GM19035 (cell line): ENCODE results near the gene PRELID2.
"Not testable (repeated sequence)": the region's sequence is repeated elsewhere in the genome, so short reads cannot be mapped to it uniquely, and the experiment has no call there.

Experiments used
- ATAC-seq: cut with Tn5 transposase; IDR thresholded peaks from one replicate; pipeline ENCODE4 v1.9.1; 2021; ENCODE audit not compliant: unreplicated experiment

Gene PRELID2

GRCh38 chr5:145798503-145798902 is 36.6 kb downstream of the PRELID2 start:
- not testable (repeated sequence) for ATAC-seq

GRCh38 chr5:145797336-145797735 is 37.8 kb downstream of the PRELID2 start:
- ATAC-seq, result no peak

DNA sequence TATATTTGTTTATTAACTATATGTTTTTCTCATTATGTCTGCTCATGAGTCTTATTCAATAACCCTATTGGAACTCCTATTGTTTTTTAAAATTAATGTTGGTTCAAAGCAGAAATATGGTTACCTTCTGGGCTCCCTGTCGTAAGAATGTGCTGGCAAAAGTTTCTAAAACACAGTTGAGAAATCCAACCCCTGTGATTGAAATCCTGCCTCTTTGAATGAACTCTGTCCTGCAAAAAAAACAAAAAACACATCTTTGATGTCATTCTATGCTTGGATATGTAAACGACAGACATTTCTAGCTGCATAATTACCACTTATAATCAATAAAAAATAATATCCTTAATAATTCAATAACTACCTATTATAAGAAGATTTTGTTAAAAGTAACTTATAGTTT is 38.8 kb downstream of the PRELID2 start:
- ATAC-seq, result no peak

DNA sequence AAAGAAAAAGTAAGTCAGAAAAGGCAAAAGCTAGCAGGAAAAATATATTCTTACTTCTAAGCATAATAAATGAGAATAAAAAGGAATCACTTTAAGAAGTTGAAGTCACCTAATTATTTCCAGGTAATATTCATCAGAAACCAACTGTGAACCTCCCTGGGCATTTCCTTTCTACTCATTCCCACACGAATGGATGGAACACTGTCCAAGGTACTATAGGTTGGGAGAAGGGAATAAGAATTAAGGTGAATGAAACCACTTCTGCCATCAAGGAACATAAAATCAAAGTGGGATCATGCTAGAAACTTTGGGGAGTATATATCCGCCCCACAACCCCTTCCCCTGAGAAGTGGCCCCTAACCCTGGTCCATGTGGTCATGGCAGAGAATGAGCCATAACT is 41.6 kb downstream of the PRELID2 start:
- ATAC-seq, result no peak

DNA sequence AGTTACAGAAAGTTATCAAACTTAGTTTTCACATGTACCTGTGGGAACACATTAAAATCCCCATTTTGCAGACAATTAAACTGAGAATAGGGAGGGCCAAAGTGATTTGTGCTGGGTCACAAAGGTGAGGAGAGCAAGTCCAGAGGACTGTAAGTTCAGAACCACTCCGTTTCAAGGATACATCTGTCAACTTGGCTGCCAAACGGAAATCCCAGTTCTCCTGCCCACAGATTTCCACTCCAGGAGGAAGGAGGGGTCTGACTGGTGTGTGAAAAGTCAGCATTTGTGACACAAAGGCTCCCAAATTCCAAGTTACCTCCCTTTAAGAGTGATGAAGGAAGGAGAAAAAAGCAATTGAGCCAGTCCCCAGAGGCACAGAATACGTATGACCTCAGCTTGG is 42.3 kb downstream of the PRELID2 start:
- no peak for ATAC-seq

DNA sequence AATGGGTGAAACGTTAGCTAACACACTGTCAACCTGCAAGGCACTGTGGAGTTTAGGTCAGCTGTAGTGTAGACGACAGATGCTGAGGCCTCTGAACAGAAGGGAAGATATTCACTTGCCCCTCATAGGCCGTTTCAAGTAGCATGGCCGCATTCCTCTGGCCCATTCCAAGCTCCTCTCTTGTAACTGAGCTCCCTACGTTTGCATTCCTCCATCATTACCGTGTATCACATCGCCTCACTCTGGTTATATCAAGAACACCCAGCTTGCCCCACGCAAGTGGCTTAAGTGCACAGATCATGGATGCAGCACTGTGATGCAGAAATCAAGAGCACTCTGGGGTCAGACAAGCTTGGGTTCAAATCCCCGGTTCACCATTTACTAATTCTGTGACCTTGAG is 43.3 kb downstream of the PRELID2 start:
- no peak for ATAC-seq

DNA sequence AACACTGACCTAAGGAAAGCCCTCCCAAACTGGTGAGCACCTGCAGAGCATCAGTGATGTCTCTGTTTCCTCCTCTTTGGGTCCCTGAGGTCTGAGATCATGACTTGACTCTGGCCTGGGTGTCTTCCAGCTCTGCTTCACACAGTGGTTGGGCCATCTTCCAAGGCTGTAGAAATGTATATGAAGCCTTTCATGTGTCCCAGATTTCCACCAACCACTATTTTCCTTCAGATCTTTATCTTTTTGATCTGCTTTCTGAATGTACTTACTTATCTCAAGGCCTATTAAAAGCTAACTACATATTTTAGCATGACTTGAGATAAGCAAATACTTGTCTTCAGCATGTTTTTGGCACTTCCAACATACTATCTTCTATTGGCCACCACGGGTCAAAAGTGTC is 47.1 kb downstream of the PRELID2 start:
- no peak for ATAC-seq

DNA sequence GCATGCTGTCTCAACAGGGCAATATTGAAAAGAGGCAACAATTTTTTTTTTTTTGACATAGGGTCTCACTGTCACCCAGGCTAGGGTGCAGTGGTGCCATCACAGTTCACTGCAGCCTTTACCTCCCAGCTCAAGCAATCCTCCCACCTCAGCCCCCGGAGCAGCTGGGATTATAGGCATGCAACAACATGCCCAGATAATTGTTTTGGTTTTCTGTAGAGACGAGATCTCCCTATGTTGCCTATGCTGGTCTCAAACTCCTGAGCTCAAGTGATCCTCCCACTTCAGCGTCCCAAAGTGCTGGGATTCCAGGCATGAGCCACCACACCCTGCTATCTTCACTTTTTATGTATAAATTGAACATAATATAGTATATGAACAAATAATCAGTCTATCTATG is 47.6 kb downstream of the PRELID2 start:
- no peak for ATAC-seq

DNA sequence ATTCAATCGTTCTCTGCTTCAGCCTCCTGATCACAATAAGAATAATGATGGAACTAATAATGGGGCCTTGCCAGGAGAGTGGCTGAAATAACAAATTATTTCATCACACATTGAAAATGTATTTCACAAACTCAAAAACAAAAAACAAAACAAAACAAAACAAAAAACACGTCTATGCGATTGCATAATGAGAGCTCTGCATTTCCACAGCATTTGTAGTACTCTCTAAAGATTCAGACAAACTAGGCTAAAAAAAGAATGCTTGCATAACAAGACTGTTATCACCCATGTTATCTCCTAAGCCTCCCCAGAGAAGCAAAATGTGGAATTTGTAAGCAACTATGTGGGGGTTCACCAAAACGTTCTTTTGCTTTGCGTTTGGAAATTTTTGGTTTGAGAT is 48.1 kb downstream of the PRELID2 start:
- ATAC-seq, result no peak

DNA sequence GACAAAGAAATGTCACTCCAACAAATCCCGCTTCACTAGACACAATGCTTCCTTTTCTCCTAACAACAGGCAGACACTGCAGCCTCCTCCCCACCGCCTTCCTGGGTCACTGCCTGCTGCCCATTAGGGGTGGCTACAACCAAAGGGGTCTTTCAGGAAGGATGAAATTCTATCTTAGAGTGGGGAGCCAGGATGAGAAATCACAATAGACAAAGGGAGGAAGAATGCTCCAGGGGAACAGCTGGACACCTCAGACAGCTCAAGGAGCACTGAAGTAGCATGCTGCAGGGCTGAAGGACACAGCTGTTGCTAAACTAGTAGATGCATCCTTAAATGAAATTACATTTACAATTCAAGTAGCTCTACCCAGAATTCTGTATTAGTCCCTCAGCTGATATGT is 54.2 kb downstream of the PRELID2 start:
- ATAC-seq, result no peak

DNA sequence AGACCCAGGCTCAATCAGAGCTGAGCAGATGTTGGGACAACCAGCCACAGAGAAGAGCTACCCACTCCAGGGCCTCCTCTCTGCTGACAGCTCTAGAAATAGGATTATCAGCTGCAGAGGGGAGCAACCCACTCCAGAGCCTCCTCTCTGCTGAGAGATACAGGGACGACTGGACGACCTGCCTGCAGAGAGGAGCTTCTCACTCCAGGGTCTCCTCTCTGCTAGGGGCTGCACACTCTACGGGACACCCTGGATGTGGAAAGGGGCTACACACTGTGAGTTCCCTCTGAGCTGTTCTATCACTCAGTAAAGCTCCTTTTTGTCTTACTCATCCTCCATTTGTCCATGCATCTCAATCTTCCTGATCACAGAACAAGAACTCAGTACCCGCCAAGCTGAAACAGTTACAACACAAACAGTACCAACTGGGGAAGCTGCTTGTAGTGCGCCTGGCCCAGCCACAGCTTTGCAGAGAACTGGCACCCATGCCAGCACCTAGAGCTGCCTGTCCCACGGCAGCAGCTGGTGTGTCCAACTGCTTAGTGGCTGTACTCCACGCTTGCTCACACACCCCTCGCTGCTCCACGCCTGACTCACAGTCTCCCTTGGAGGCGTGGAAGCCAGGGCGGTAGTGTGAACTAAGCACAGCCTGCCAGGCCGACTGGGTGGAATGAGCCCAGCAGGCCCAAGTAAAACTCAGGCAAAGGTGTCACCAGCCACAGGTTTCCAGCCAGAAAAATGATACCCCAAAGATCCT is 56.8 kb downstream of the PRELID2 start:
- no peak for ATAC-seq

DNA sequence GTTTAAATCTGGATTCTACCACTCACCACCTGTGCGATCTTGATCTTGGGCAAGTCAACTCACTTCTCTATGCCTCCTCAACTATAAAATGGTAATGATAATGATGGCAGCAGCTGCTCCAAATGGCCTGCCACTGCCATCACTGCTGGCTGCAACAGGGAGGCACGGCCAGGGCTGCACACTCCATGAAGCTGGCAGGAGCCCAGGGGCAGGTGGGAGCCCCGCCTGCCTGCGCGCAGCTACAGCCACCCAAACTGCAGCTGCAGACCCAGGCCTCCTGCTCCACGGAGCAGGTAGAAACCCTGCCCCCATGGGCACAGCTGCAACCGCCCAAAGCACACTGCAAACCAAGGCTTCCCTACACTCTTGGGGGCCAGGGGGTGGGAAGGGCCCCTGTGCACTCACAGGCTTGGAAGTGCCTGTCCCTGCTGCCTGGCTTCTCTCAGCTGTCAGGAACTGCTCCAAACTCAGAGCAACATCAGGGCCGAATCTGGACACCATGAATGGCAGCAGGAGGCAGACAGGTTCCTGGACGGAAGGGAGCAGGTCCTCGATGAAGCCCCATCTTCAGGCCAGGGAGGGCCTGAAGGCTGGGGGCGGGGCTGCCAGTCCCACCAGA is 57.6 kb downstream of the PRELID2 start:
- no peak for ATAC-seq

DNA sequence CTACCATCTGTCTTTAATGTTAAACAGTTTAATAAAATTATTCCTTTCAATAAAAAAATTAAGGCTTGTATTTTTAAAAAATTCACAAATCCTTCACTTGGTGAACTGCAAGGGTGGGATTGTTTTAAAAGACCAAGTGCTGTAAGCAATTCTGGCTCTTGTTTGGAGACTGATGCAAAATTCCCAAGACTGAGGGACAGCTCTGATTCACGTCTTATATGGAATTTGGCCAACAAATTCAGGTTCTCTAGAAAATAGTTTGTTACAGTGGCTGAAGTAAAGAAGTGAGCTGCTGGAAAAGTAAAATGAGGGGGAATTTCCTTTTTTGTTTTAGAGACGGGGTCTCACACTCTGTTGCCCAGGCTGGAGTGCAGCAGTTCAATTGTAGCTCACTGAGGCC is 58.3 kb downstream of the PRELID2 start:
- no peak for ATAC-seq

GRCh38 chr5:145775893-145776444 is 59.2 kb downstream of the PRELID2 start:
- ATAC-seq, result no peak

GRCh38 chr5:145775411-145775810 is 59.7 kb downstream of the PRELID2 start:
- ATAC-seq, result no peak

GRCh38 chr5:145774442-145774841 is 60.7 kb downstream of the PRELID2 start:
- ATAC-seq, result no peak

- no peak for ATAC-seq
Measured at GRCh38 chr5:145772466-145772865, 62.7 kb downstream of the PRELID2 start.

DNA sequence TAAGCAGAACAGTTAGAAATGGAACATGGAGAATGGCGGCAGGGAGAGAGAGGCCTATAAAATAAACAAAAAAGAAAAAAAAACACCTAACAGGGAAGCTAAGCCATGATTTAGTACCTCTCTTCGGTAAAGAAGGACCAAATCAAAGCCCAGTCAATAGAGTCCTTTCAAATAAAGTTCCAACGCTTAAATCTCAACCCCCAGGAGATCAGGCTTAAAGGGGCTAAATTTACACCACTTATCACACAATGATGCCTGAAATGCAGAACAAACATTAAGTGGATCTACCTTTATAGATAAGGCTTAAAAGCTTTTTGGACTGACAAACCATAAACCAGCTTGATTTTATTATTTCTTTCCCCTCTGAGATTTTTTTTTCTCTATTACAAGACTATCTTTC is 66.3 kb downstream of the PRELID2 start:
- no peak for ATAC-seq

GRCh38 chr5:145764325-145764724 is 70.8 kb downstream of the PRELID2 start:
- ATAC-seq, result no peak

DNA sequence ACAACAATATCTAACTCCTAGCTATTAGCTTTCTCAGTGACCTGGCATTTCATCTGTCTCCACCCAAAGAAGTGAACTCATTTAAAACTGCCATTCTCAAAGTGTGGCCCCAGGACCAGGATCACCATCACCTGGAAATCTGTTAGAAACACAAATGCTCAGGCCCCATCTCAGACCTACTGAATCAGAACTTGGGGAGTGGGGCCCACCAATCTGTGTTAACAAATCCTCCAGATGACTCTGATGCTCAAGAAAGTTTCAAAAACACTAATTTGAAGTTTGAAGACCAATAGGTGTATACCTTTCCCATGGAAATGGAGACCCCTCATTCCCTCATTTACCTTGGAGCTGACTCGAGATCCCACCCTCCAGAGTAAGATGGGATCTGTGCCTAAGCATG is 72.3 kb downstream of the PRELID2 start:
- ATAC-seq, result no peak

DNA sequence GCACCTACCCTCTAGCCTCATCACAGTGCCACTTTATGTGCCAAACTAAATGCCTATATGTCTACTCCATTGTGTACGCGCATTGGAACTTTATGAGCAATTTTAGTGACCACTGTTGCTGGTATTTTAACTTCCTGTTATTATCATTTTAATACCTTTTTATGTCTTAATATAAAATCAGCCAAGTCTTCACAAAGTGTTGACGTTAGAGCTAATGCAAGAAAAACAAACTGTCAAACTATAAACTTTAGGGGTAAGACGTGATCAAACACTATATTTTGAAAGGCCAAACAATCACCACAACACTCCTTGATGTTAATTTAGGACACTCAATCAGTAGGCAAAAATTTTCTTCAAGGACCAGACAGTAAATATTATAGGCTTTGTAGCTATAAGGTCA is 73.9 kb downstream of the PRELID2 start:
- ATAC-seq, result no peak

- ATAC-seq, result no peak
Measured at GRCh38 chr5:145760660-145761059, 74.5 kb downstream of the PRELID2 start.

- ATAC-seq, result no peak
Measured at GRCh38 chr5:145752947-145753346, 82.2 kb downstream of the PRELID2 start.
